M059J (cell line): ENCODE data around the gene NDUFB5. TPM values are rescaled to one million over a fixed set of nuclear protein-coding genes. Genes with fewer than 3 reads are reported as not detected.

ENCODE experiments used
- DNase-seq: peaks from one replicate; pipeline ENCODE4 v3.0.0-alpha.2; 2012; ENCODE audit warnings: low read depth
- total RNA-seq: library from RNA; depleted of rRNA; stranded (reverse); fragments of >200 nt; shearing (Covaris generic); gene quantifications from 2 replicates; pipeline ENCODE4 v1.2.3, GENCODE V29; 2014; rRNA removed

NDUFB5 gene
- 237 and 307 TPM in 2 replicates for total RNA-seq

DNA sequence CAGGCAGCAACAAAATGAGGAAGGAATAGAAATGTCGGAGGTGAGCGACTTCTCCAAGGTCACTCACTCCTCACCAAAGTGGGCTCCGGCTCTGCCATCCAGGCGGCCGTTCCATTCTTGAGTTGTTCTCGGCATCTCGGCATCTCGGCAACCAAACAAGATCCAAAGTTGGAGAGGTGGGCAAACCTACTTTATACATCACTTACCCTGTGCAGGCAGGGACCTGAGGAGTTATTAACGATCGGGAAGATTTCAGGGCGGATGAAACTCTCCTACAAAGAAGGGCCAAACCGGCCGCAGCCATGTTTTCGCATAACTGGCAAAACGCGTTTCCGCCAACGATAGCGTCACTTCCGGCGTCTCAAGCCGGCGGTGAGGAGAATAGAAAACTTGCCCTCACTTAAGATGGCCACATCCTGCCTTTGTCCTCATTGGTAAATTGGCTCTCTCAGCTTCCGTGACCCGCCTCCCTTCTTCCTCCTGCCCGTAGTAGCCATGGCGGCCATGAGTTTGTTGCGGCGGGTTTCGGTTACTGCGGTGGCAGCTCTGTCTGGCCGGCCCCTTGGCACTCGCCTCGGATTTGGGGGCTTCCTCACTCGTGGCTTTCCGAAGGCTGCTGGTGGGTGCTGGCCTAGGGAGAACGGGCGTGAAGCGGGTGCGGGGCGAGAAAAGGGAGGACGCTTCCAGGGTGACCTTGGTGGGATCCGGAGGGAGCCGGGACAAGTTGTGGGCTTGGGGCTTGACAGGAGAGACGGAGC lies at the start of gene NDUFB5, which contains the start of gene MRPL47:
NDUFB5 (plus strand) TSS at position 474 of the 758 bp plus-strand sequence; CDS start at position 496, 22 bp downstream.
MRPL47 (minus strand) TSS at position 318 of the 758 bp plus-strand sequence; CDS start at position 304, 14 bp downstream.
- DNase-seq = peak; percentile 98

DNA sequence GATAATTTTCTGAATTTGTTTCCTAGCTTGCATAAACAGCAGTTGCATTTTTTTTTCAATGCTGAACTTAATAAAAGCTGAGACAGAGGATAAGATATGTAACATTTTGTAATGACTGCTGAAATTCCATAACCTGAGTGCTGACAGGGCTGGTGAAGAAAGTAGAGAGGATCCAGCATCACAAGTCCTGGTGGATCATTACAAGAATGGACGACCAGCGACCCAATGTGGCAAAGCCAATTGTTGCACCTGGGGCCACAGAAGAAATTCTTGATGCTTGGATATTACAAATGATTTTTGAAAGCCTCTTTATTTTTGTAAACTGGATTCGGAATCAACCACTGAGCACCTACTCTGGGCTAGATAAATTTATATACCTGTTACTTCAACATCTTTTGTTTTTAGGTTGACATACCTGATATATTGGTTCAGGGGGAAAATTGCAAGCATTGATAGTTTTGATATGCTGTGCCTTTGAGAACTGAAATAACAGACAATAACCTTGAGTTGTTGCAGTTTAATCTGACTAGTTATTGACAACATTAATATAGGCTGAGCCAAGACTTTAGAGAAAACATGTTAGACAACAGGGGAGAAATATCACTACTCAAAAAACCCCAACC lies 45.7 kb upstream of the NDUFB5 start:
- peak; percentile 74 for DNase-seq

DNA sequence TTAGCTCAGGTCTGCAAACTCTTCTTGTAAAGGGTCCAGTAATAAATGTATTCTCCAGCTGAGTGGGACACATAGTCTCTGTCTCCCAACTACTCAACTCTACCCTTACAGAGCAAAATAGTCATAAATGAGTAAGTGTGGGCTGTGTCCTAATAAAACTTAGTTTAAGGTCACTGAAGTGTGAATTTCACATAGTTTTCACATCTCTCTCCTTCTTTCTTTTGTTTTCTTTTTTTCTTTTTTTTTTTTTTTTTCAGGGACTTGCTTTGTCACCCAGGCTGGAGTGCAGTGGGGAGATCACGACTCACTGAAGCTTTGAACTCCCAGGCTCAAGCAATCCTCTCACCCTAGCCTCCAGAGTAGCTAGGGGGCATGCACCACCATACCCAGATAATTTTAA lies 43.8 kb upstream of the NDUFB5 start:
- DNase-seq = peak; percentile 36

DNA sequence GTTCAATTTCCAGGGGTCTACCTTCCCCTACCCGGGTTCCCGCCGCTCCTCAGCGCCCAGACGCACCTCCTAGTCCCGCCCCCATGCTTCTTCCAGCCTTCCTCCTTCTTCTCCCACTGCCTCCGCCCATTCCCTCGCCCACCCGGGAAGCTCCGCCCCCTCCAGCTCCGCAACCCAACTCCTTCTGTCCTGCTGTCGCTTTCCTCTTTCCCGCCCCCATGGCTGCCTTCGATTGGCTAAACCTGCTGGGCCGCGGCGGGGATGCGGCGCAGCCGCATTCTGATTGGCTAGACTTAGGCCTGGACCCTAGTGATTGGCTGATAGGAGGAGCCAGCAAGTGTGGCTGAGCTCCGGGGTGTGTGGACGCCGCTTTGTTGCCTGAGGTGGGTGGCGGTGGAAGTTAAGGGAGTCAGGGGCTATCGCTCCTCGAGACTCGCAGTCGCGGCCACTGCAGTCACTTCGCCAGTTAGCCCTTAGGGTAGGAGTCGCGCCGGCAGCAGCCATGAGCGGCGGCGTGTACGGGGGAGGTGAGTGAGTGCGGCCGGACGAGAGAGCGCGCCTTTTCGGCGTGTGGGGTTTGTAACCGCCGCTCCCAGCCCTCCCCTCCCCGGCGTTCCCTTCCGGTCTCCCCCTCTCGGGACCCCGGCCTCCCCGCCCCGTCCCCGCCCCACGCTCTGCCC lies 41.9 kb upstream of the NDUFB5 start, which contains the start of gene ACTL6A:
ACTL6A (plus strand) TSS at position 336 of the 680 bp plus-strand sequence; CDS start at position 503, 167 bp downstream.
- DNase-seq = peak; percentile 100

DNA sequence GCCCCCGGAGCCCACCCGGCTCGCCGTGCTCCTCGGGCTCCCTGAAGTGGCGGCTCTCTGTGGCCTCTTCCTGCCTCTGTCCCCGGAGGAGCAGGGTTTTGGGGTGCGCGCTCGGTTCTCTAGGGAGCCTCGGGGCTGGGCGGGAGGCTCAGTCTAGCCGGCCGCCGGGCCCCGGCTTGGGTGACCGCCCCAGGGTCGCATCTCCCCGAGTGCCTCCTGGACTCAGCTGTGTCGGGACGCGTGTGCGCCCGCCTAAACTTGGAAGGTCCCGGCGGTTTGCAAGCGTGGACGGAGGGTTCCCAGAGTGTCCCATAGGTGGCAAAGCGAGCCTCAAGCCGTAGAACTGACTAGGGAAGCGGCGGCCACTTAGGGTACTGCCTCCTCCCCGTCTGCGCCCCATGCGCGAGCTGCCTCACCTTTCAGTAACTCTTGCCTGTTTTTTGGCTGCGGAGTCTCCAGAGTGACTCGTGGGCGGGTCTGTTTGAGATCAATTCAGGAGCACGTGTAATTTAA lies 41.3 kb upstream of the NDUFB5 start:
- peak; percentile 89 for DNase-seq

DNA sequence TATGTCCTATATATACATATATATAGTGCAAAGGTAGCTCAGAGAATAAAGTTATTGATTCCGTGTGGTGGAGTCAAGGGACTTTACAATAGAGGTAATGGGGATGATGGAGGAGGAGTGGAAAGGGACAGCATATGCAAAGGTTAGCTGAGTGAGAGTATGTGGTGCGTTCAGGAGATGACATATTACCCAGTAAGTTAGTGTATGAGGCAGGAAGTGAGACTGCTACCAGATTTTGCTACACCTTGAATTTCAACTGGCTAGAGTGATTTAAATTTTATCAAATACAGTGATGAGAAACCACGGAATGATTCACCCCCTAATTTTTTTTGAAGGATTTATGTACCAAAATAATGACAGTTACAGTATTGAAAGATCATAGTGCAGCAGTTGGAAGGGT lies 39.1 kb upstream of the NDUFB5 start:
- no peak for DNase-seq

DNA sequence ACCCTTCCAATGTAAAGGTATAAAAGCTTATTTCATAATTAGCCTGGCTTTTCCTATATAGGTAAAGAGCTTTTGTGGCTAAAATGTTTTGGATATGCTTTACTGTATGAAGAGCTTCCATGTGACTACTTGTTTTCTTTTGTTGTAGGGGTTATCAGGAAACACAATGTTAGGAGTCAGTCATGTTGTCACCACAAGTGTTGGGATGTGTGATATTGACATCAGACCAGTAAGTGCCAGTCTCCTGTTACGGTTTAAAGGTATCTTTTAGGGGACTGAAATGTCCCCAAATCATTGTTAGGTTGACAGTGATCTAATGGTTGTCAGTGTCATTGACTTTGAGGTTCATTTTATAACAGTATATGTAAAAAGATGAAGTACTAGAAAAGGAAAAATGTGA lies 23.6 kb upstream of the NDUFB5 start:
- no peak for DNase-seq

DNA sequence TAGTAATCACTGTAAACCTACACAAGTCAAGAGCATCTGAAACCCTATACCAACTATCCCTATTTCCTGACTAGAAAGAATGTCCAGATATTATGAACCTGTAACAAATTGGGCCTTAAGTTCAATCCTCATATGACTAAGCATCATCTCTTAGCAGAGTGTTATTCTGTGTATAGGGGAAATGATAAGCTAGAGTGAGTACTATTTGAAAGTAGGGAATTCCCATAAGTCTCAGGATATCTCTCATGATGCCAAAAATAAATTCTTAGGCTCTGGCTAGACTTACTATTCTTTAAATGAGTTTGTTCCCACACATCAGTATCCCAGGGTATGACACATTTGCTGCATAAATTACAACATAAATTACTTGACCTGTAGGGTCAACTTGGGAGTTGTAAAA lies 15.5 kb upstream of the NDUFB5 start:
- peak; percentile 22 for DNase-seq

DNA sequence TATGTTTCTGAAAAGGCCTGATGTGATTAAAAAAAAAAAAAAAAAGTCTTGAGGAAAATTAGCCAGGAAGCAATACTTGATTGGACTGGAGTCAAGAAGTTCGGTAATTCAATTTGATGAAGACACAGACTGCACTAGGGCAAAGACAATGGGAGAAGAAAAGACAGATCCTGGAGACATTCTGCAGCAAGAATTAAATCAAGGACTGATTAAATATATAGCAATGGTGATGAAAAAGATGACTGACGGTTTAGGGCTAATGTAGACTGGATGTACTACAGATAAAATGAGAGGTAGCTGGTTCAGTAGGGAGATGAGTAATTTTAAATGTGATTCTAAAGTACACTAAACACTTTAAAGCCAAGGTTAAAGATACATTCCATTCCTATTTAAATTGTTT lies 13.9 kb upstream of the NDUFB5 start:
- DNase-seq = no peak

DNA sequence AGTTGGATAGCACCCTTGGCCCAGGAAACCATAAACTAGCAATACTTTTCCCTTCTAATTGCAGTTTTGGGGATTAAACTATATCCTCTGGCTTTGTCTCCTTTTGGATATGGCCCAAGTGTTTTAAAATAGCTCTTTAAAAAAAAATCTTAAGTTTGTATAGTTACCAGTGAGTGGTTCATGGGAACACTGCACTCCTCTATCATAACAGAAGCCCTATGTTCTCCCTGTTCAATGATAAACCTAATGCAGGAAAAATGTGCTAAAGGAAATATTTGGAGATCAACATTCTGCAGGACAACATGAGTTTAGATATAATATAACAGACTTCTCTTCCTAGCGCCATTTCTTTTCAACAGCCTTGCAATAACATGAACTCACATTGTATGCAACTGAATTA lies 13.3 kb upstream of the NDUFB5 start:
- DNase-seq = no peak

DNA sequence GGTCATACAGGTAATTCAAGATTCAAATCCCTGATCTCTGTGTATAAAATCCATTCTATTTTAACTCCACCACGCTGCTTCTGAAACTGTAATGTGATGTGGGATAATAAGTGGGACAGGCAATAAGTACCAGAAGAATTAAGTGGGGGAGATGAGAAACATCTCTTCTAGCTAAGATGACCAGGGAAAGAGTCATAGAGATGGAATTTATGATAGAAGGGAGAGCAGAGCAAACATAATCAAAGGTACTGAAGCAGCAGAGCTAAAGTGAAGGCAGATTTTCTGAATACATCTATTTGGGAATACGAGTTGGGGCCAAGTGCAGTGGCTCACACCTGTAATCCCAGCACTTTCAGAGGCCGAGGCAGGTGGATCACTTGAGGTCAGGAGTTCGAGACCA lies 5.1 kb upstream of the NDUFB5 start:
- peak; percentile 21 for DNase-seq

DNA sequence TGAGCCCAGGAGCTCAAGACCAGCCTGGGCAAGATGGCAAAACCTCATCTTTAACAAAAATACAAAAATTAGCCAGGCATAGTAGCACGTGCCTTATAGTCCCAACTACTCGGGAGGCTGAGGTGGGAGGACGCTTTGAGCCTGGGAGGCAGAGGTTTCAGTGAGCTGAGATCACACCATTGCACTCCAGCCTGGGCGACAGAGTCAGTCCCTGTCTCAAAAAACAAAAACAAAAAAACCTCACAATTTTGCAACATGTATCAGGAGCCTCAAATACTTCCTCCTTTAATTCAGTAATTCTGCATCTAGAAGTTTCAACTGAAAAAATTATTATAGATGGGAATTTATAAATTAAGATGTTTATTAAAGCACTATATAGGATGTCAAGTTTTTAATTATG lies 1.3 kb upstream of the NDUFB5 start:
- no peak for DNase-seq

DNA sequence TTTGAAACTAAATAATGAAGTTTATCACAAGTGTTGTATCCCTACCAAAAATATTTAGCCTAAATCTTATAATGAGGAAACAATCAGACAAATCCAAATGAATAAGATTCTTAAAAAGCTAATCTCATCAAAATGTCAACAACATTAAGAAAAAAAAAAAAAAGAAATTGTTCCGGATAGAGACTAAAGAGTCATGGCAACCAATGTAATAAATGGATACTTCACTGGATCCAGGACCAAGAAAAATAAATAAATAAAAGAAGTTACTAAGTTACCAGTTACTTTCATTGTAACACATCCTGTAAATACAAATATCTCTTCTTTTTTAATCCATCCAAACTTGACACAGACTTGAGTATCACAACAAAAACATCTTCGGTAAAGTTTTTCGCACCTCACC lies 763 bp upstream of the NDUFB5 start:
- no peak for DNase-seq

DNA sequence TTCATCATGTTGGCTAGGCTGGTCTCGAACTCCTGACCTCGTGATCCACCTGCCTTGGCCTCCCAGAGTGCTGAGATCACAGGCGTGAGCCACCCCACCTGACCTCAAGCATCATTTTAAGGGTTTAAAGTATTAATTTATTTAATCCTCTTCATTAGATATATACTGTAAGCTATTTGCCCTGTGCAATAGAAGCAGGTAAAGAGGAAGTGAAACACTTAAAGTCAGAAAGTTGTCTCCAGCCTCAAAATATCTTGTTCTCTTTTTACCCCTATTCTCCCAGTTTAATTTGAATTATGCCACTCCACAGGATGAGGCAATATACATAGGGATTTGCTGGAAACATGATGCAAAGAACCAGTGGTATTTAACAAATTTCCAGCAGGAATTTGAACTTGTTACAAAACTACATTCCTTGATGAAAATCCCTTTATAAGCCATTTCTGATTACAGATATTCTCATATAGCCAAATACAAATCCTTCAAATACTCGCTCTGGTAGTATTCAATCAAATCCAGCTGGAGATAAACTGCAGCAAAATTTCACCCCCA lies 2.0 kb downstream of the NDUFB5 start:
- no peak for DNase-seq

DNA sequence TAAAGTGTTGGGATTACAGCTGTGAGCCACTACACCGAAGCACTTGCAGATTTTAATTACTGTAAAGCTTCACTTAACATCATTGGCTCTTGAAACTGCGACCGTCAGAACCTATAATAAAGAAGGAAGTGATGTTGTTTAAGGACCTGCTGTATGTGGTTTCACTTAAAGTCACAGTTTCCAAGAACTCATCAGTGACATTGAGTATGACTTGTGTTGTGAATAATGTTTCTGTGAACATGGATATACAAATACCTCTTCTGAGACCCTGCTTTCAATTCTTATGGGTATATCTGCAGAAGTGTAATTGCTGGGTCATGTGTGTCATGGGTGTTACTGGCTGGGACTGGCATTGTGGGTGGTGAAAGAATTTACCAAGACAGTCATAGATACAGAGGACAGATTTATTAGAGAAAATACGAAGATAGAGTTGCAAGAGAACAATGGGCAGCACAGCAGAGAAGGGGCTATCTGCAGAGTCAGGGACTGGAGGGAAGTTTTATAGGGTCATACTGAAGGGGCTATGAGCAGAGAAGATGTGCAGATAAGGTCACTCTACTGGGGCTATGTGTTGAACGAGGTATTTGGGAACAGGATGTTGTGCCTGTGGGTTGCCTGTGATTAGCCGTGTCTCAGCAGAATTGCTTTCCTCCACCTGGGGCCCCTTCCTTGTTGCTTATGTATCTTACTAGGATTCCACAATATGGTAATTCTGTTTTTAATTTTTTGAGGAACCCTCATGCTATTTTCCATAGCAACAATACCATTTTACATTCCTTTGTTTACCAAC lies 4.5 kb downstream of the NDUFB5 start:
- no peak for DNase-seq

DNA sequence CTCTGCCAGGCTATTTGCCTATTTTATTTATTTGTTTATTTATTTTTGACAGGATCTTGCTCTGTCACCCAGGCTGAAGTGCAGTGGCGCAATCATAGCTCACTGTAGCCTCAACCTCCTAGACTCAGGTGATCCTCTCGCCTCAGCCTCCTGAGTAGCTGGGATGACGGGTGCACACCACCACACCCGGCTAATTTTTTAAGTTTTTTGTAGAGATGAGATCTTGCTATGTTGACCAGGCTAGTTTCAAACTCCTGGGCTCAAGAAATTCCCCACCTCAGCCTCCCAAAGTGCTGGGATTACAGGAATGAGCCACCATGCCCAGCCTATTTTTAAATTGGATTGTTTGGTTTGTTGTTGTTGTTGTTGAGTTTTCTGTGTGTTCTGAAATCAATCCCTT lies 5.5 kb downstream of the NDUFB5 start:
- no peak for DNase-seq

DNA sequence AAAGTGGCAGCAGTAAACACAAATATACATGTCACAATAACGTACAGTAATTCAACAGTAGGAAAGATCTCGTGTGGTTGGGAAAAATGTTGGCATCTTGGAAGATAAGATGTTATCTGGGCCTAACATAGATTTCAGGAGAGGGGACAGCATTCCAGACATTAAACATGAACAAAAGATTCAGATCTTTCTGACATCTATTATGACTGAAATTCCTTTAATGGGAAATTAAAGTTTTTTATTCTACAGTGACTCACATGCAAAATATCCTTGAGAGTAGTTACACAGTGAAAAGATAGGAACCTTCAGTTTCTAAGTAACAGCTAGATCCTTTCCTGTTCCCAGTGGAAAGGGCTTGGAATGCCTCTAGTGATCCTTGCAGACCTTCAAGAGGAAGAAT lies 9.2 kb downstream of the NDUFB5 start:
- DNase-seq = peak; percentile 75

DNA sequence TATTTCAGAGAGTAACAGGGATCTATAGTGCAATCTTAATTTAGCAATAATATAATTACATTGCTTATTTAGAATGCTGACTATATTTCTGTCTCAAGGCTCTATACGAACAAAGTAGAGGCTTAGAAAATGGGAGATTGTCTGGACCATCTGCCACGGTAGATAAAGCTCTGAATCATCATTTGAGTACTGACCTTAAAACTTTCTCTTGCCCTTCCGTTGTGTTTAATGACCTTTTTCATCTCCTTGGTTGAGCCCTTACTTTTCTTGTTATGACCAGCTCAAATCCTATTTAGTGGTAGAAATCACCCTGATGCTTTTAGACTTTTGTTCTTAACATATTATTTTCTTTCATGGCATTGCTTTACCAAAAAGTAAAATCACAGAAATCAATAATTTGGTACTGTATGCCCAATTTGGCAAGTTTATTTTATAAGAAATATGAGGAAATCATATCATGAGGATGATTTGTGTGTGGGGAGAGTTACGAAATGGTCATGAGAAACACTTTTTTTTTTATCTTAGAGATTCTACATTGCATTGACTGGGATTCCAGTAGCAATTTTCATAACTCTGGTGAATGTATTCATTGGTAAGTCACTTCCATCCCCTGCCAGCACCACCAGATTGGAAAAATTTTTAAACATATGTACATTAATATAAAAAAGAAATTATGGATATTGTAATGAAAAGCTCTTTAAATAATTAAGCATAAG lies 11.0 kb downstream of the NDUFB5 start:
- no peak for DNase-seq

DNA sequence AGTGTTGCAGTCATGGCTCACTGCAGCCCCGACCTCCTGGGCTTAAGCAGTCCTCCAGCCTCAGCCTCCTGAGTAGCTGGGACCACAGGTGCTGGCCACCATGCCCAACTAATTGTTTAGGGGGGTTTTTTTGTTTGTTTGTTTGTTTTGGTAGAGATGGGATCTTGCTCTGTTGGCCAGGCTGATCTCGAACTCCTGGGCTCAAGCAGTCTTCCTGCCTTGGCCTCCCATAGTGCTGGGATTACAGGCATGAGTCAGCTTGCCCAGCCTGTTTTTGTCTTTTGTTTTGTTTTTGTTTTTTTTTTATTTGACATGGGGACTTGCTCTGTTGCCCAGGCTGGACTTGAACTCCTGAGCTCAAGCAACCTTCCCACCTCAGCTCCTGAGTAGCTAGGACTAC lies 17.4 kb downstream of the NDUFB5 start:
- no peak for DNase-seq

DNA sequence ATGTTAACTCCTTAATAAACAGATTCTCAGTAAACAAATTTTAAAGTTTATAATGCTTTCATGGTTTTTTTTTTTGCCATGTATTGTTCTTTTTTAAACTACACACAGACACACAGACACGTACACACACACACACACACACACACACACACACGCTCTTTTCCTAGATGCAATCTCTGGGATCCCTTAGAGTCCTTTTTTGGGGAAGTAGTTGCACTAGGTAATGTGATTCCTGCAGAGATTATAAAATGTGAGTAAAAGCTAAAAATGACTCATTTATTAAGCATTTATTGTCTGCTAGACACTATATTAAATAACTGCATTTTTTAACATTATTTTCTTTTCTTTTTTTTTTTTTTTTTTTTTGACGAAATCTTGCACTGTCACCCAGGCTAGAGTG lies 19.9 kb downstream of the NDUFB5 start:
- peak; percentile 71 for DNase-seq
